Caco-2 (cell line): ENCODE data around the gene RD3L. TPM values are rescaled to one million over a fixed set of nuclear protein-coding genes. Genes with fewer than 3 reads are reported as not detected.

Experiments
- BruUV-seq: library from RNA; stranded (reverse); fragments of 400-500 nt; replicated peaks from 2 replicates; lab custom pipeline; 2021; lab: Mats Ljungman, UMichigan
- CTCF ChIA-PET: fragments of 300-600 bp; sonication (Branson Sonifier 250); formaldehyde crosslinking; loops from one replicate; lab custom pipeline; 2022; ENCODE audit warnings: antibody characterized with exemption; lab: Charles Lee
- POLR2A ChIA-PET: fragments of 300-600 bp; sonication (Branson Sonifier 250); formaldehyde crosslinking; loops from one replicate; lab custom pipeline; 2022; ENCODE audit warnings: antibody characterized with exemption; lab: Charles Lee
- DNase-seq, 2 experiments: peaks; one replicate each; pipeline versions ENCODE4 v3.0.0 to v3.0.0-alpha.2; 2020 to 2022
- H3K27me3 ChIP-seq: replicated peaks from 2 replicates; pipeline ENCODE4 v1.6.0; 2011; ENCODE audit warnings: low read length; ENCODE audit not compliant: control insufficient read depth, insufficient read depth
- H3K36me3 ChIP-seq: 2 replicates; pipeline ENCODE4 v1.5.1; 2011; ENCODE audit warnings: low read length; ENCODE audit not compliant: control insufficient read depth, insufficient read depth
- H3K4me1 ChIP-seq: fragments of 250-450 bp; sonication (Bioruptor Pico); 2 replicates; pipeline ENCODE4 v1.5.1; 2020; ENCODE audit warnings: mild to moderate bottlenecking
- H3K4me3 ChIP-seq: 2 replicates; pipeline ENCODE4 v1.5.1; 2011; ENCODE audit warnings: low read depth, mild to moderate bottlenecking, control low read depth, low read length
- H3K9me3 ChIP-seq: fragments of 250-450 bp; sonication (Bioruptor Pico); 2 replicates; pipeline ENCODE4 v1.5.1; 2020; ENCODE audit warnings: mild to moderate bottlenecking, moderate library complexity
- H3K27ac Mint-ChIP-seq: one replicate; pipeline ENCODE4 v1.8.0; 2022; ENCODE audit warnings: mixed read lengths; ENCODE audit not compliant: unreplicated experiment
- H3K27me3 Mint-ChIP-seq: one replicate; pipeline ENCODE4 v1.8.0; 2022; ENCODE audit warnings: mixed read lengths; ENCODE audit not compliant: insufficient read depth, unreplicated experiment
- H3K36me3 Mint-ChIP-seq: one replicate; pipeline ENCODE4 v1.8.0; 2022; ENCODE audit warnings: mild to moderate bottlenecking, mixed read lengths; ENCODE audit not compliant: insufficient read depth, unreplicated experiment
- H3K4me1 Mint-ChIP-seq: one replicate; pipeline ENCODE4 v1.8.0; 2022; ENCODE audit warnings: low read depth, mixed read lengths; ENCODE audit not compliant: unreplicated experiment
- H3K4me3 Mint-ChIP-seq: one replicate; pipeline ENCODE4 v1.8.0; 2022; ENCODE audit warnings: mild to moderate bottlenecking, moderate library complexity, mixed read lengths; ENCODE audit not compliant: unreplicated experiment
- H3K9me3 Mint-ChIP-seq: one replicate; pipeline ENCODE4 v1.8.0; 2022; ENCODE audit warnings: mixed read lengths; ENCODE audit not compliant: unreplicated experiment
- CTCF ChIP-seq, 2 experiments: fragments of 200-600 bp in 1 of 2; IDR thresholded peaks; 1 replicate in 1 of 2; 2 replicates in 1 of 2; pipeline versions ENCODE4 v1.5.1 to v1.8.0; 2011 to 2022; ENCODE audit warnings: antibody characterized with exemption in 1 of 2, control low read depth in 1 of 2, inconsistent platforms in 1 of 2, low read depth in 1 of 2, low read length in 1 of 2, mild to moderate bottlenecking in 1 of 2, moderate library complexity in 1 of 2; ENCODE audit not compliant: insufficient read depth in 1 of 2, severe bottlenecking in 1 of 2, unreplicated experiment in 1 of 2
- intact Hi-C: fragments of 100-400 bp; cut with micrococcal nuclease; formaldehyde crosslinking; loops from one replicate; pipeline ENCODE4 v1.10.0; 2022; ENCODE audit not compliant: unreplicated experiment
- total RNA-seq: library from RNA; stranded (reverse); gene quantifications from 2 replicates; pipeline ENCODE4 v1.2.3, GENCODE V29; 2022

Gene RD3L
- total RNA-seq, 1 experiment from 2014 or later, result not detected

- H3K27ac Mint-ChIP-seq, result no peak overlapping the region
- CTCF ChIA-PET, result interaction anchor here (1.6 kb wide), 1 partner anchor 9 kb away, joined by 4 read pairs; no protein-coding TSS in a partner anchor
- no peaks in the 10 kb centered on the region for H3K27me3 Mint-ChIP-seq
- H3K4me3 Mint-ChIP-seq, result no peak overlapping the region
- TF ChIP-seq CTCF (IDR thresholded peaks at IDR 0.05; ENCODE audit: insufficient read depth in 1 of 2, low read depth in 1 of 2, low read length in 1 of 2, severe bottlenecking in 1 of 2, unreplicated experiment in 1 of 2), result no peak
- no peaks in the 10 kb centered on the region for H3K4me1 Mint-ChIP-seq
- peaks cover 7% of the 10 kb centered on the region for H3K9me3 Mint-ChIP-seq
- intact Hi-C loops, result no loop called here
- Histone ChIP-seq H3K4me3 (no peak overlapping the region), H3K4me1 (no peaks in the 10 kb centered on the region), H3K36me3 (no peaks in the 10 kb centered on the region), H3K27me3 (no peaks in the 10 kb centered on the region), H3K9me3 (no peaks in the 10 kb centered on the region)
- BruUV-seq, result no TSS peak
- H3K36me3 Mint-ChIP-seq, result no peaks in the 10 kb centered on the region
- DNase-seq, result no peak
- POLR2A ChIA-PET, result no interaction called here
Measured at GRCh38 chr14:103891667-103892215, 50.6 kb downstream of the RD3L start.

GRCh38 chr14:103890821-103891666 is 51.3 kb downstream of the RD3L start:
- no peak for TF ChIP-seq CTCF (IDR thresholded peaks at IDR 0.05; ENCODE audit: insufficient read depth in 1 of 2, low read depth in 1 of 2, low read length in 1 of 2, severe bottlenecking in 1 of 2, unreplicated experiment in 1 of 2)
- Mint-ChIP-seq H3K9me3 (peaks cover under 1% of the 10 kb centered on the region), H3K36me3 (no peaks in the 10 kb centered on the region), H3K4me3 (no peak overlapping the region), H3K4me1 (no peaks in the 10 kb centered on the region), H3K27ac (no peak overlapping the region), H3K27me3 (no peaks in the 10 kb centered on the region)
- H3K27me3 ChIP-seq, result no peaks in the 10 kb centered on the region
- H3K36me3 ChIP-seq, result no peaks in the 10 kb centered on the region
- no TSS peak for BruUV-seq
- intact Hi-C loops, result no loop called here
- no peak for DNase-seq
- no peaks in the 10 kb centered on the region for H3K4me1 ChIP-seq
- no peak overlapping the region for H3K4me3 ChIP-seq
- ChIA-PET POLR2A (no interaction called here), CTCF (interaction anchor here (1.5 to 1.6 kb wide), 2 partner anchors 9 to 83 kb away, joined by 4 to 6 read pairs; no protein-coding TSS in a partner anchor)
- H3K9me3 ChIP-seq, result no peaks in the 10 kb centered on the region

Other genes starting within 250 kb of the RD3L start
- 39.5 and 44.0 TPM in 2 replicates for gene XRCC3, start 227.1 kb downstream of the RD3L start, total RNA-seq
- gene ZFYVE21, start 226.7 kb downstream of the RD3L start, total RNA-seq, result 61.6 and 66.2 TPM in 2 replicates
- 15.8 and 16.7 TPM in 2 replicates for gene PPP1R13B, start 95.0 kb downstream of the RD3L start, total RNA-seq
- gene TDRD9, start 14.1 kb downstream of the RD3L start, total RNA-seq, result not detected in 2 replicates
- not detected in 2 replicates for gene ASPG, start 143.2 kb upstream of the RD3L start, total RNA-seq
- 4.2 and 5.5 TPM in 2 replicates for gene KIF26A, start 196.1 kb upstream of the RD3L start, total RNA-seq